Gastrocnemius medialis (tissue), 4 donors: ENCODE data around the gene MASP1.

ENCODE experiments used
- CTCF ChIP-seq, 5 experiments: fragments of 450-650 bp in 3 of 5; fragments of 200-600 bp in 2 of 5; sonication (generic) in 2 of 5; IDR thresholded peaks in 4 of 5; conservative IDR thresholded peaks in 1 of 5; 1 replicate in 4 of 5; 2 replicates in 1 of 5; pipeline ENCODE4 v1.5.1; 2016 to 2019; ENCODE audit warnings: antibody characterized with exemption in 5 of 5, mild to moderate bottlenecking in 3 of 5, moderate library complexity in 3 of 5
- POLR2A ChIP-seq, 2 donors: fragments of 450-650 bp; IDR thresholded peaks; one replicate each; pipeline ENCODE4 v1.6.1; 2017; ENCODE audit warnings: antibody characterized with exemption in 2 of 2, mild to moderate bottlenecking in 2 of 2, moderate library complexity in 2 of 2

GRCh38 chr3:187328691-187329090, 37.2 kb upstream of the MASP1 start:
- no peak for TF ChIP-seq POLR2A (IDR thresholded peaks at IDR 0.05)
- no peak for TF ChIP-seq CTCF (IDR thresholded peaks at IDR 0.05 in 4 of 5, conservative IDR thresholded peaks at IDR 0.05 in 1 of 5)
